H4 (cell line): Measurements from ENCODE around the gene HNRNPM. TPM values are rescaled to one million over a fixed set of nuclear protein-coding genes. Genes with fewer than 3 reads are reported as not detected.
"Not testable (repeated sequence)": the region's sequence is repeated elsewhere in the genome, so short reads cannot be mapped to it uniquely, and the experiment has no call there.

Source experiments
- DNase-seq: peaks from one replicate; pipeline ENCODE4 v3.0.0-alpha.2; 2015; ENCODE audit warnings: low spot score
- total RNA-seq: library from RNA; depleted of rRNA; stranded (reverse); fragments of >200 nt; shearing (Covaris generic); gene quantifications from 2 replicates; pipeline ENCODE4 v1.2.3, GENCODE V29; 2014; rRNA removed

The HNRNPM gene
- 60.8 and 75.1 TPM in 2 replicates for total RNA-seq

GRCh38 chr19:8444677-8445487 lies at the start of gene HNRNPM:
HNRNPM (plus strand) TSS chr19:8444975; CDS start chr19:8444999, 24 bp downstream.
- DNase-seq = peak; percentile 98

- no peak for DNase-seq
Measured at GRCh38 chr19:8395621-8396082, 49.1 kb upstream of the HNRNPM start.

GRCh38 chr19:8396185-8396562 lies 48.6 kb upstream of the HNRNPM start:
- no peak for DNase-seq

GRCh38 chr19:8396563-8397203 lies 48.1 kb upstream of the HNRNPM start:
- DNase-seq = peak; percentile 76

- no peak for DNase-seq
Measured at GRCh38 chr19:8397271-8397670, 47.5 kb upstream of the HNRNPM start.

GRCh38 chr19:8397746-8398310 lies 46.9 kb upstream of the HNRNPM start:
- no peak for DNase-seq

GRCh38 chr19:8398311-8398771 lies 46.4 kb upstream of the HNRNPM start:
- DNase-seq = no peak

GRCh38 chr19:8399681-8400188 lies 45.0 kb upstream of the HNRNPM start:
- DNase-seq = no peak

GRCh38 chr19:8401981-8402411 lies 42.8 kb upstream of the HNRNPM start:
- DNase-seq = no peak

- DNase-seq = no peak
Measured at GRCh38 chr19:8403098-8403819, 41.5 kb upstream of the HNRNPM start.

GRCh38 chr19:8403820-8404109 lies 41.0 kb upstream of the HNRNPM start:
- DNase-seq = no peak

- no peak for DNase-seq
Measured at GRCh38 chr19:8404391-8405151, 40.2 kb upstream of the HNRNPM start.

- DNase-seq = not testable (repeated sequence)
Measured at GRCh38 chr19:8410718-8411117, 34.1 kb upstream of the HNRNPM start.

- peak; percentile 96 for DNase-seq
Measured at GRCh38 chr19:8412783-8413628, 31.8 kb upstream of the HNRNPM start, which contains the start of gene MARCHF2. MARCHF2 (plus strand) TSS chr19:8413305; CDS start chr19:8421841, 8,536 bp downstream.

GRCh38 chr19:8413629-8413995 lies 31.2 kb upstream of the HNRNPM start:
- DNase-seq = no peak

GRCh38 chr19:8416796-8417195 lies 28.0 kb upstream of the HNRNPM start:
- DNase-seq = no peak

GRCh38 chr19:8421484-8422461 lies 23.0 kb upstream of the HNRNPM start:
- DNase-seq = no peak

GRCh38 chr19:8423817-8424223 lies 21.0 kb upstream of the HNRNPM start:
- DNase-seq = peak; percentile 99

- not testable (repeated sequence) for DNase-seq
Measured at GRCh38 chr19:8425331-8425730, 19.4 kb upstream of the HNRNPM start.
